KOPT-K1 (cell line): ENCODE measurements around the gene PI4KA.
"Not testable (repeated sequence)": the region's sequence is repeated elsewhere in the genome, so short reads cannot be mapped to it uniquely, and the experiment has no call there.

Experiments used
- H3K27ac ChIP-seq: fragments of 200-600 bp; sonication (generic); 2 replicates; pipeline ENCODE4 v1.5.1; 2016; ENCODE audit warnings: antibody characterized with exemption, mild to moderate bottlenecking, low read depth, low read length; ENCODE audit not compliant: poor library complexity, severe bottlenecking
- H3K36me3 ChIP-seq: fragments of 200-600 bp; sonication (generic); 2 replicates; pipeline ENCODE4 v1.5.1; 2017; ENCODE audit warnings: antibody characterized with exemption, mild to moderate bottlenecking, low read length, moderate library complexity; ENCODE audit not compliant: insufficient read depth
- H3K9me3 ChIP-seq: fragments of 200-600 bp; sonication (generic); 2 replicates; pipeline ENCODE4 v1.5.1; 2017; ENCODE audit warnings: antibody characterized with exemption, low read length, mild to moderate bottlenecking; ENCODE audit not compliant: insufficient read depth, poor library complexity, severe bottlenecking

The PI4KA gene

DNA sequence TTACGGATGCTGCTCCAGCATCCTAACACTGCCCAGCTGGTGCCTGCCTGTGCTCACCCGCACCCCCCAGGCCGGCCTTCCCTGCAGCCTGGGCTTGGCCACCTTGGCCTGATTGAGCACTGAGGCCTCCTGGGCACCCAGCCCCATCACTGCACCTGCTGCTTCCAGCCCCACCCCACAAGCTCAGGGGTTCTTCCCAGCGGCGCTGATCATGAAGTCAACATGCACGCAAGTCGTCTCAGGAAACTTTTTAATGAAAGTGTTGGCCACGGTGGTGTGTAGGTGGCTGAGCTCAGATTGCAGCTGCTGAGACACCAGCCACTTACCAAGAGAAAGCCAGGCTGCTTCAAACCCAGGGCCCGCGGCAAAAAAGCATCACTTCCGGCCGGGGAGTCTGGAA is 163.4 kb downstream of the PI4KA start:
- not testable (repeated sequence) for H3K27ac ChIP-seq, H3K9me3 ChIP-seq, H3K36me3 ChIP-seq

DNA sequence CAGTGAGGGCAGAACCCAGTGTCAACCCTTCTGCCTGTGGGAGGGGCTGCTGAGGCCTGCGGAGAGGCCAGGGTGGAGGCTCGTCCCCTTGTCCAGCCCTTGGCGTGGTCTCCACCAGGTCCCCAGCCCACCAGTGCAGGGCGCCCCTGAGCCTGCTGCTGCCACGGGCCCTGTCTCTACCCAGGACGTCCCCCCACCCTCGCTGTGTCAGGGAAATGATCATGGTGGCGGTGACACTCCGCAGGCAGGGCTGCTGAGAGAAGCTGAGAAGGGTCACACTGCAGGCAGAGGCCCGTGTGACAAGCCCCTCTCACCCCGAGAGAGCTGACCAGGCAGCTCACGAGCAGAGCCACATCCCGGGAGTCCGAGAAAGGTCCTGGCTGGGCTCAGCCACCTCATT is 164.4 kb downstream of the PI4KA start:
- H3K9me3 ChIP-seq, H3K36me3 ChIP-seq, H3K27ac ChIP-seq: not testable (repeated sequence)

DNA sequence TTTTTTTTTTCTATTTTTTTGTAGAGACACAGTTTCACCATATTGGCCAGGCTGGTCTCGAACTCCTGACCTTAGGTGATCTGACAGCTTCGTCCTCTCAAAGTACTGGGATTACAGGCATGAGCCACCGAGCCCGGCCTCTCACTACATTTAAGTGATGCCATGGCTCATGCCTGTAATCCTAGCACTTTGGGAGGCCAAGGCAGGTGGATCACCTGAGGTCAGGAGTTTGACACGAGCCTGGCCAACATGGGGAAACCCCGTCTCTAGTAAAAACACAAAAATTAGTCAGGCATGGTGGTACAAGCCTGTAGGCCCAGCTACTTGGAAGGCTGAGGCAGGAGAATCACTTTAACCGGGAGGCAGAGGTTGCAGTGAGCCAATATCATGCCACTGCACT is 165.7 kb downstream of the PI4KA start:
- not testable (repeated sequence) for H3K9me3 ChIP-seq, H3K27ac ChIP-seq, H3K36me3 ChIP-seq

DNA sequence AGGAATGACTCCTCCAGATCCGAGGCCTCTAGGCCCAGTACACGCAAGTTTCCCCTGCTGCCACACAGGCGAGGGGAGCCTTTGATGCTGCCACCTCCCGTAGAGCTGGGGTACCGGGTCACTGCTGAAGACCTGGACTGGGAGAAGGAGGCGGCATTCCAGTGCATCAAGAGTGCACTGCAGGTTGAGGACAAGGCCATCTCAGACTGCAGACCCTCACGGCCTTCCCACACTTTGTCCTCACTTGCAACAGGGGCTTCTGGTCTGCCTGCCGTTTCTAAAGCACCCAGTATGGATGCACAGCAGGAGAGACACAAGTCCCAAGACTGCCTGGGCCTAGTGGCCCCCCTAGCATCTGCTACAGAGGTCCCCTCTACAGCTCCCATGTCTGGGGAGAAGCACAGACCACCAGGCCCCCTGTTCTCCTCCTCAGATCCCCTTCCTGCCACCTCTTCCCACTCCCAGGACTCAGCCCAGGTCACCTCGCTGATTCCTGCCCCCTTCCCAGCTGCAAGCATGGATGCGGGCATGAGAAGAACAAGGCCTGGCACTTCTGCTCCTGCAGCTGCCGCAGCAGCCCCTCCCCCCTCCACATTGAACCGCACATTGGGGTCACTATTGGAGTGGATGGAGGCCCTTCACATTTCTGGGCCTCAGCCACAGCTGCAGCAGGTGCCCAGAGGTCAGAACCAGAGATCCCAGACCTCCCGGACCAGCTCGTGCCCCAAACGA is 167.9 kb downstream of the PI4KA start:
- H3K27ac ChIP-seq, H3K36me3 ChIP-seq, H3K9me3 ChIP-seq: not testable (repeated sequence)

DNA sequence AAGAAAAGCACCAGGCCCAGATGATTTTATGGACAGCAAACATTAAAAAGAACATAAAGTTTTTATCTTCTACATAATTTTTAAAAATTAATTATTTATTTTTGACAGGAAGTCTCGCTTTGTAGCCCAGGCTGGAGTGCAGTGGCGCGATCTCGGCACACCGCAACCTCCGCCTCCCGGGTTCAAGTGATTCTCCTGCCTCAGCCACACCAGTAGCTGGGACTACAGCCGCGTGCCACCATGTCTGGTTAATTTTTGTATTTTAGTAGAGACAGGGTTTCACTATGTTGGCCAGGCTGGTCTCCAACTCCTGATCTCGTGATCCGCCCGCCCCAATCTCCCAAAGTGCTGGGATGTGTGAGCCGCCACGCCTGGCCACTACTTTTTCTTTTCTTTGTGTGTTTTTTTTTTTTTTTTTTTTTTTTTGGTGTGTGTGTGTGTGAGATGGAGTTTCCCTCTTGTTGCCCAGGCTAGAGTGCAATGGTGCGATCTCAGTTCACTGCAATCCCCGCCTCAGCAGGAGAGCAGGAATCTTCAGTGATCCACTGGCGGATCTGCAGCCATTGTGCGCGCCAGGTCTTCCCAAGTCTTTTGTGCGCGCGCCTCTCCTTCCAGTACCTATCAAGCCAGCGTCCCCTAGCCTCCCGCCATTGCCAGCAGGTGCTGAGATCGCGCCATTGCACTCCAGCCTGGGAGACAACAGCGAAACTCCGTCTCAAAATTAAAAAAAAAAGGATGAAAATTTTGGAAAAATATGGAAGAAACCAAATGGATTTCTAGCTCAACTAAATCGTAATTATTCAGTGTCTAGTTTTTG is 171.0 kb downstream of the PI4KA start:
- H3K36me3 ChIP-seq, H3K27ac ChIP-seq, H3K9me3 ChIP-seq: not testable (repeated sequence)

DNA sequence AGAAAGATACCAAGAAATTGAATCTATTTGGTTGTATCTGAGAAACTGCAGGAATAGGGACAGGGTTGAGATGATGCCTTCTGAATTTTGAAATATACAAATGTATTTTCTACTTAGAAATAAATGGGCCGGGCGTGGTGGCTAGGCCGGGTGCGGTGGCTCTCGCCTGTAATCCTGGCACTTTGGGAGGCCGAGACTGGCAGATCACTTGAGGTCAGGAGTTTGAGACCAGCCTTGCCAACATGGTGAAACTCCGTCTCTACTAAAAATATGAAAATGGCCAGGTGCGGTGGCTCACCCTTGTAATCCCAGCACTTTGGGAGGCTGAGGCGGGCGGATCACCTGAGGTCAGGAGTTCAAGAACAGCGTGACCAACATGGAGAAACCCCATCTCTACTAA is 172.8 kb downstream of the PI4KA start:
- not testable (repeated sequence) for H3K9me3 ChIP-seq, H3K36me3 ChIP-seq, H3K27ac ChIP-seq

DNA sequence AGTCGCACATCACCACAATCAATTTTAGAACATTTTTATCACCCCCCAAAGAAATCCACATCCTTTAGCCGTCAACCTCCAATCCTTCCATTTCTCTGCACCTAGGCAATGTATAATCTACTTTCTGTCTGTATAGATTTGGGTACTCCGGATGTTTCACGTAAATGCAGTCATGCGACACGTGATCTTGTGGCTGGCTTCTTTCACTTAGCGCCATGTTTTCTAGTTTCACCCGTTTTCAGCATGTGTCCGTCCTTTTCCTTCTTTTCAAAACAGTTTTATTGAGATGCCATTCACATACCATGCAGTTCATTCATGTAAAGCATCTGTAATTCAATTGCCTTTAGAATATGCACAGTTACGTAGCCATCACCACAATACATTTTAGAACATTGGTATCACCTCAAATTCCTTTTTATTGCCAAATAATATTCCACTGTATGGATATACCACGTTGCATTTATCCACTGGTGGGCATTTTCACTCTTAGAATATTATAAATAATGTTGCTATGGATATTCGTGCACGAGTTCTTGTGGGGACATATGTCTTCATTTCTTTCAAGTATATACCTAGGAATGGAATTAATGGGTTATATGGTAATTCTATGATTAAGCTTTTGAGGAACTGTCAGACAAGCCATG is 179.7 kb downstream of the PI4KA start:
- not testable (repeated sequence) for H3K36me3 ChIP-seq, H3K27ac ChIP-seq, H3K9me3 ChIP-seq

DNA sequence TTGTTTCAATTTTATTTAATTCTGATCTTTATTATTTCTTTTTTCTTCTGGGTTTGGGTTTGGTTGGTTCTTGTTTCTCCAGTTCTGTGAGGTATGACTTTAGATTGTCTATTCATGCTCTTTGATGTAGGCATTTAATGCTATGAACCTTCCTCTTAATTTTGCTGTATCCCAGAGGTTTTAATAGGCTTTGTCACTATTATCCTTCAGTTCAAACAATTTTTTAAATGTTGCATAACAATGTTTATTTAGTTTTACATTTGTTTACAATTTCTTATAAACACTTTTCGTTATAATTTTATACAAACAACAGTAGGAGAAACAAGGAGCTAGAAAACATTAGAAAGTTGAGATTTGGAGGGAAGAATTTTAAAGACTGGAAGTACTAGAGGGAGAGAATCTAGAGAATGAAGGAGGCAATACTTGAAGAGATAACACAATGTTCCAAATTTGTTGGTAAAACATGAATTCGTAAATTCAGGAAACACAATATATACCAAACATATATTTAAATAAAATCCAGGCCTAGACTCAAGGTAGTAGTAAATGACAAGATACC is 180.8 kb downstream of the PI4KA start:
- H3K9me3 ChIP-seq, result no peaks in the 10 kb centered on the region
- H3K36me3 ChIP-seq, result no peaks in the 10 kb centered on the region
- no peak overlapping the region for H3K27ac ChIP-seq

DNA sequence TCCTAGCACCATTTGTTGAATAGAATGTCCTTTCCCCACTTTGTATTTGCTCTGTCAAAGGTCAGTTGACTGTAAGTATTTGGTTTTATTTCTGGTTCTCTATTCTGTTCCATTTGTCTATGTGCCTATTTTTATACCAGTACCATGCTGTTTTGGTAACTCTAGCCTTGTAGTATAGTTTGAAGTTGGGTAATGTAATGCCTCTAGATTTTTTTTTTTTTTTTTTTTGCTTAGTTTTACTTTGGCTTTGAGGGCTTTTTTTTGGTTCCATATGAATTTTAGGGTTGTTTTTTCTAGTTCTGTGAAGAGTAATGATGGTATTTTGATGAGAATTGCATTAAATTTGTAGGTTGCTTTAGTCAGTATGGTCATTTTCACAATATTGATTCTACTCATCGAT is 183.0 kb downstream of the PI4KA start:
- not testable (repeated sequence) for H3K9me3 ChIP-seq, H3K27ac ChIP-seq, H3K36me3 ChIP-seq

DNA sequence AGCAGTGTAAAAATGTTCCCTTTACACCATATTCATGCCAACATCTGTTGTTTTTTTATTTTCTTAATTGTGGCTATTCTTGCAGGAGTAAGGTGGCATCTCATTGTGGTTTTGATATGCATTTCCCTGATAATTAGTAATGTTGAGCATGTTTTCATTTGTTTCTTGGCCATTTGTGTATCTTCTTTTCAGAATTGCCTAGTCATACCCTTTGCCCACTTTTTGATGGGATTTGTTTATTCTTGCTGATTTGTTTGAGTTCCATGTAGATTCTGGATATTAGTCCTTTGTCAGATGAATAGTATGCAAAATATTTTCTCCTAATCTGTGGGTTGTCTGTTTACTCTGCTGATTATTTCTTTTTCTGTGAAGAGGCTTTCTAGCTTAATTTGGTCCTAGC is 183.6 kb downstream of the PI4KA start:
- Histone ChIP-seq H3K9me3 (no peaks in the 10 kb centered on the region), H3K36me3 (no peaks in the 10 kb centered on the region), H3K27ac (no peak overlapping the region)

DNA sequence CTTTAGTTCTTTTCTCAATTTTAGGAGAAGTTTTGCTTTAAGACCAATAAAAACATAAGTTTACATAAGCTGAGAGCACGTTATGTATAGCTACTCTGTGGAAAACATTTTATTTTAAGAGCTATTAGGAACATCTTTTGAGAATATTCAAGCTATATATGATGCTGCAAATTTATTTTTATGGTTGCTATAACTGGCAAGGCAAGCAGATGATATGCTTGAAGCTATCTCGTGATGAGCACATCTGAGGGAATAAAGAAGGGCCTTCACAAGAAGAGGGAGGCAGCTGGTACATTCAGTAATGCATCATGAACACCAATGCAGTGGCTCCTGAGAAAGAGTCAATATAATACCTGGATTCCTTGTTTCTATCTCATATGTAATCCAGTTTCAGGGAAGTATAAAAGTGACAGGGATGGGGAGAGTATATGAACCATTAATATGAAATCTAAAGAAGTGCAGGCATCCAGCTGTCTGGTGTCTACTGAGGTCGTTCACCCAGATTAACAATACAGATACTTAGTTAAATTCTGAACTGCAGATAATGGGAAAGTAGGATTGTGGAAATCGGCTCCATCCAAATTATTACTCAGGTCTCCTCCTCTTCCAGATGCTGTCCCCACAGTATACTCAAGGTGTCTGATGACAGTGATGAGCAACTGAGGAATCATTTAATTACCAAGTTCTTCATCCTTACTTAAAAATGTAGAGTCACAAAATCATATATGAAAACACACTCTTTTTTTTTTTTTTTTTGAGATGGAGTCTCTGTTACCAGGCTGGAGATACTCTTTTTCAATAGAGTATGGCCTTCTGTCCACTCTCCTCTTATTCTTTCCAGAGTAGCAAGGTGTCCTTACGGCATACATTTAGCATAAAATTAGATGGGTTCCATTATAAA is 185.1 kb downstream of the PI4KA start:
- H3K27ac ChIP-seq, result no peak overlapping the region
- no peaks in the 10 kb centered on the region for H3K36me3 ChIP-seq
- no peaks in the 10 kb centered on the region for H3K9me3 ChIP-seq

DNA sequence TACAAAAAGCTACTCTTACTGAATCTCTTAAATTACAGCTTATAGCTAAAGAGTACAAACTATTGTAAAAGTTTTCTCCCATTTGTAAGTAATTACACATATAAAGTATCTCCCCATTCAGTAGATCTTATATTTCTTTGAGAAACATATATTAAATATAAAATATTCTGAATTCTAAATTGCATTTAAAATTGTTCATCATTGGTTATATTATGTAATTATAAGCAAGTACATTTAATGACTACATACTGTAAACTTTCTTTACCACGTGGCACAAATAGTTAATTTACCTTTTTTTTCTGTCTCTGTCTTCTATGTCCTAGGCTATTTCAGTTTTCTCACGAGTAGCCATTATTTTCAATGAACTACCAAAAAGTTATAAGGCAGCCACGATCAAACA is 185.9 kb downstream of the PI4KA start:
- Histone ChIP-seq H3K27ac (no peak overlapping the region), H3K9me3 (no peaks in the 10 kb centered on the region), H3K36me3 (no peaks in the 10 kb centered on the region)

DNA sequence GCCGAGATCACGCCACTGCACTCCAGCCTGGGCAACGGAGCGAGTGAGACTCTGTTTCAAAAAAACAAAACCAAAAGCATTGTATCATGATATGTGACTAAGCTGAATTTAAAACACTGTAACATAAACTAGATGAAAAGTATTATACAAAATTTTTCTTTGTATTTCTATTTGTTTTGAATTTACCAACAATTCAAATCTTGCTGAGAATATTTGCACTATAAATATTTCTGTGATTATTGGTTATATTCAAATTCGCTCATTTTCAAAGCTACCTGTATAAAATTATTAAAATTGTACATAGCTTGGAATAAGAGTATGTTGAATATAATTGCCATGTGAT is 186.6 kb downstream of the PI4KA start:
- Histone ChIP-seq H3K27ac (no peak overlapping the region), H3K9me3 (no peaks in the 10 kb centered on the region), H3K36me3 (no peaks in the 10 kb centered on the region)

DNA sequence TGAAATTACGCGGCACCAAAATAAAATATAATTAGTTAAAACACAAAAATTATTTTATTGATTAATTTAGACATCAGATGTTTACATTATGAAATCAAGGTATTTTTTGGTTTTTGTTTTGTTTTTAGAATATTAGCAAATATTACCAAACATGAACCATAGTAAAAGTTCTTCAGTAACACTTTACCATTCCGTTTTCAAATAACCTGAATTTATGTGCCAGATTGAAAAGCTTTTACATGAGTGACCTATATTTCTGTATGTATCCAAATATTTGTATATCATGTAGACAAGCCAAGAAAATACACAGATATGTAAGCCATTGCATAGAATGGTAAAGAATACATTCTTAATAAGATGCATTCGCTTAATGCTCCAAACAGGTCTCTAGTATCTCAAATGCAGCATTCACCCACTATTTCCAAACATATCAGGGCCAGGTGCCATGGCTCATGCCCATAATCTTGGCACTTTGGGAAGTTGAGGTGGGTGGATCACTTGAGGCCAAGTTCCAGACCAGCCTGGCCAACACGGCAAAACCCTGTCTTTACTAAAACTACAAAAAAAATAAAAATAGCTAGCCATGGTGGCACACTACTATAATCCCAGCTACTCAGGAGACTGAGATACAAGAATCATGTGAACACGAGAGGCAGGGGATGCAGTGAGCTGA is 187.1 kb downstream of the PI4KA start:
- Histone ChIP-seq H3K27ac (no peak overlapping the region), H3K36me3 (no peaks in the 10 kb centered on the region), H3K9me3 (no peaks in the 10 kb centered on the region)
